ENCODE measurements around the gene ELMO2. TPM values are rescaled to one million over a fixed set of nuclear protein-coding genes. Genes with fewer than 3 reads are reported as not detected.

Gene ELMO2
- total and polyA plus RNA-seq, 9 of the 15 experiments (the other 6 are each of a cell fraction or from before 2014, with no cell fraction given), result 7.5 to 21.5 (median 15.9) TPM

DNA sequence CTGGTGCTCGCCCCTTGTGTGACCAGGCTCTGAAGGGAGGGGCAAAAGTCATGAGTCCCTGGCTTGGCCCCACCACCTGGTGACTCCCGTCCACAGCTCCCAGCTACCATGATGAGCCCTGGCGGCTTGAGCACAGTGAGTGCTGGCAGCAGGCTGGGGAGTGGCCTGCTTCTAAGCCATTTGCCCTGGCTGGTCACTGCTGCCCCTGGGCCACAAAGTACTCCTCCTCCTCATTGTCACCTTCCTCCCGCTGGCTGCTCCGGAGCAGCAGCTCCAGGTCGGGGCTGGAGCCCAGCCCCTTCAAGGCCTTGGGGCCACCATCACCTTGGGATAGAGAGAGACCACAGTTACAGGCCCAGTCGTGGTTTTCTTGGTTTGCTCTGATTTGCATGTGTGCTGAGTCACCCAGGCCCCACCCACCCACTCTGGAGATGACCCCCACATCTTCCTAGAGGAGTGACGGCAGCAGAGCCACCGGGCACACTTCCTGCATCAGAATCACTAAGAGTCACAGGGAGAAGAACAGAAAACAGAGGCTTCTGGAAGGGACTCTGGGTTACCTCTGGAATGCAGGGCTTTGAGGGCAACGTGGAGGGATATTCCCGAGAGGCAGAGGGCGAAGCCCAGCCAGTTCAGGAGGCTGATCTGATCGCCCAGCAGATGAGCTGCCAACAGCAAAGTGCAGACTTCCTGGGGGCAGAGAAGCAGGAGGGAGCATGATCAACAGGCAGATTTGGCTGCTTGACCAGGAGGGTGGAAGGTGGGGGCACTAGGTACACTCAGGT lies 56.0 kb downstream of the ELMO2 start (continued):
- TF ChIP-seq, protein P1, sequence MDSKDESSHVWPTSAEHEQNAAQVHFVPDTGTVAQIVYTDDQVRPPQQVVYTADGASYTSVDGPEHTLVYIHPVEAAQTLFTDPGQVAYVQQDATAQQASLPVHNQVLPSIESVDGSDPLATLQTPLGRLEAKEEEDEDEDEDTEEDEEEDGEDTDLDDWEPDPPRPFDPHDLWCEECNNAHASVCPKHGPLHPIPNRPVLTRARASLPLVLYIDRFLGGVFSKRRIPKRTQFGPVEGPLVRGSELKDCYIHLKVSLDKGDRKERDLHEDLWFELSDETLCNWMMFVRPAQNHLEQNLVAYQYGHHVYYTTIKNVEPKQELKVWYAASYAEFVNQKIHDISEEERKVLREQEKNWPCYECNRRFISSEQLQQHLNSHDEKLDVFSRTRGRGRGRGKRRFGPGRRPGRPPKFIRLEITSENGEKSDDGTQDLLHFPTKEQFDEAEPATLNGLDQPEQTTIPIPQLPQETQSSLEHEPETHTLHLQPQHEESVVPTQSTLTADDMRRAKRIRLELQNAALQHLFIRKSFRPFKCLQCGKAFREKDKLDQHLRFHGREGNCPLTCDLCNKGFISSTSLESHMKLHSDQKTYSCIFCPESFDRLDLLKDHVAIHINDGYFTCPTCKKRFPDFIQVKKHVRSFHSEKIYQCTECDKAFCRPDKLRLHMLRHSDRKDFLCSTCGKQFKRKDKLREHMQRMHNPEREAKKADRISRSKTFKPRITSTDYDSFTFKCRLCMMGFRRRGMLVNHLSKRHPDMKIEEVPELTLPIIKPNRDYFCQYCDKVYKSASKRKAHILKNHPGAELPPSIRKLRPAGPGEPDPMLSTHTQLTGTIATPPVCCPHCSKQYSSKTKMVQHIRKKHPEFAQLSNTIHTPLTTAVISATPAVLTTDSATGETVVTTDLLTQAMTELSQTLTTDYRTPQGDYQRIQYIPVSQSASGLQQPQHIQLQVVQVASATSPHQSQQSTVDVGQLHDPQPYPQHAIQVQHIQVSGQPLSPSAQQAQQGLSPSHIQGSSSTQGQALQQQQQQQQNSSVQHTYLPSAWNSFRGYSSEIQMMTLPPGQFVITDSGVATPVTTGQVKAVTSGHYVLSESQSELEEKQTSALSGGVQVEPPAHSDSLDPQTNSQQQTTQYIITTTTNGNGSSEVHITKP (IDR thresholded peaks at IDR 0.05; ENCODE audit: partially characterized antibody), result peak; percentile 49
- TF ChIP-seq POLR2A (conservative IDR thresholded peaks at IDR 0.05) (0 out of 2 replicates have a peak, but pooled peaks have one; percentile 23), HNRNPLL (IDR thresholded peaks at IDR 0.05; ENCODE audit: low read depth, low read length, poor library complexity, severe bottlenecking) (peak; percentile 31), RFX7 (CRISPR knock-in tag; IDR thresholded peaks at IDR 0.05) (no peak), RFX1 (IDR thresholded peaks at IDR 0.05) (no peak), CC2D1A (IDR thresholded peaks at IDR 0.05) (no peak), CREB1 (IDR thresholded peaks at IDR 0.05) (peak; percentile 44; the same call in 1 of the 2 replicates), CREB1 (CRISPR knock-in tag; IDR thresholded peaks at IDR 0.05) (0 out of 2 replicates have a peak, but pooled peaks have one; percentile 21), ZNF75A (CRISPR knock-in tag; IDR thresholded peaks at IDR 0.05) (no peak)
